ENCODE measurements around the gene MYD88.
A peak's percentile ranks its signal among the peaks of the same experiment; 100 is the strongest.

MYD88 gene

GRCh38 chr3:38173834-38174418 lies 35.5 kb downstream of the MYD88 start:
- H3K36me3 ChIP-seq (ENCODE audit: control insufficient read depth, insufficient read depth, low read length) = no peaks in the 10 kb centered on the region; the same call in 1 of the 2 replicates
- H3K4me3 ChIP-seq (replicated peaks; ENCODE audit: low read depth, low read length) = peak overlapping the region; percentile 48
- no peak for TF ChIP-seq CTCF (IDR thresholded peaks at IDR 0.05; ENCODE audit: insufficient read depth, low read length, poor library complexity, severe bottlenecking)
- DNase-seq (ENCODE audit: extremely low read depth, insufficient read length) = no peak
- no peaks in the 10 kb centered on the region for H3K27me3 ChIP-seq (replicated peaks; ENCODE audit: control insufficient read depth, insufficient read depth, low read length)

DNA sequence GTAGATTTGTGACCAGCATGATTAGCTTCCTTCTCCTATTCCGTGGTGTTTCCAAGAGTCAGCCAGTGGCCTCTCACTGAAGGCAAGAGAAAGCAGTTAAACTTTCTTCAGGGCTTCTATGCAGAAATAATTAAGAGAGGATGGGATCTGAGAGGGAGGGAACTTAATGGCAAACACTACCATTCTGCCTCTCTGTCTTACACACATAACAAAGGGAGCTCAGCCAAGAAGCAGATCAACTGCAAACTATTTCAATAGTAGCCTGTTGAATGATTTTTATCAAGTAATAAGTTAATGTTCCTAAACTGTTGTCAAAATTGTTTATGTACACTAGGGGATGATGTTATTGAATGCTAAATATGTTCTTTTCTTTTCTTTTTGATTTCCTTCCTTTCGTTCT lies 38.7 kb downstream of the MYD88 start:
- DNase-seq (ENCODE audit: extremely low read depth, insufficient read length) = no peak
- TF ChIP-seq CTCF (IDR thresholded peaks at IDR 0.05; ENCODE audit: insufficient read depth, low read length, poor library complexity, severe bottlenecking) = no peak
- no peak overlapping the region for H3K4me3 ChIP-seq (replicated peaks; ENCODE audit: low read depth, low read length)
- no peaks in the 10 kb centered on the region for H3K27me3 ChIP-seq (replicated peaks; ENCODE audit: control insufficient read depth, insufficient read depth, low read length)
- H3K36me3 ChIP-seq (ENCODE audit: control insufficient read depth, insufficient read depth, low read length) = no peaks in the 10 kb centered on the region; the same call in 1 of the 2 replicates

- no peak for DNase-seq (ENCODE audit: extremely low read depth, insufficient read length)
- H3K36me3 ChIP-seq (ENCODE audit: control insufficient read depth, insufficient read depth, low read length) = peaks cover 2% of the 10 kb centered on the region
These were observed 48.3 kb downstream of the MYD88 start for GRCh38 chr3:38186781-38187180.

GRCh38 chr3:38190481-38190881 lies 52.0 kb downstream of the MYD88 start:
- Histone ChIP-seq H3K27me3 (replicated peaks; ENCODE audit: control insufficient read depth, insufficient read depth, low read length) (no peaks in the 10 kb centered on the region), H3K36me3 (ENCODE audit: control insufficient read depth, insufficient read depth, low read length) (peaks cover 2% of the 10 kb centered on the region), H3K4me3 (replicated peaks; ENCODE audit: low read depth, low read length) (no peak overlapping the region)
- DNase-seq (ENCODE audit: extremely low read depth, insufficient read length) = no peak
- TF ChIP-seq CTCF (IDR thresholded peaks at IDR 0.05; ENCODE audit: insufficient read depth, low read length, poor library complexity, severe bottlenecking) = no peak

More at GRCh38 chr3:38186781-38187180, 48.3 kb downstream of the MYD88 start:
- no peak for TF ChIP-seq CTCF (IDR thresholded peaks at IDR 0.05; ENCODE audit: insufficient read depth, low read length, poor library complexity, severe bottlenecking)
- no peak overlapping the region for H3K4me3 ChIP-seq (replicated peaks; ENCODE audit: low read depth, low read length)
- H3K27me3 ChIP-seq (replicated peaks; ENCODE audit: control insufficient read depth, insufficient read depth, low read length) = no peaks in the 10 kb centered on the region

Measured in GM06990 (cell line).